Measurements from ENCODE around the gene TAF4. TPM values are rescaled to one million over a fixed set of nuclear protein-coding genes. Genes with fewer than 3 reads are reported as not detected.

Gene TAF4
- total RNA-seq, 1 experiment from 2014 or later, result 21.0 TPM

GRCh38 chr20:62043131-62043914, 22.4 kb downstream of the TAF4 start:
- no TSS peak for BruUV-seq (replicated peaks)
- CTCF ChIA-PET, result no interaction called here

More at GRCh38 chr20:62043131-62043914, 22.4 kb downstream of the TAF4 start:
- DNase-seq (ENCODE audit: low read depth, low spot score) (no peak), ATAC-seq (peak; percentile 57; the same call in 1 of the 2 replicates)
- H3K27ac ChIP-seq (ENCODE audit: low read length), result no peak overlapping the region
- intact Hi-C loops (cut with micrococcal nuclease; ENCODE audit: unreplicated experiment), result no loop called here
- no peaks in the 10 kb centered on the region; the same call in 1 of the 2 replicates for H3K4me1 ChIP-seq (ENCODE audit: control insufficient read depth, insufficient read depth, low read length)
- POLR2A ChIA-PET, result no interaction called here
- H3K9me3 ChIP-seq (ENCODE audit: control insufficient read depth, insufficient read depth, low read depth, low read length), result no peaks in the 10 kb centered on the region
- in situ Hi-C loops (cut with HindIII; ENCODE audit: low pct_unique_long_range_greater_than_20kb, low sequenced_read_pairs), result no loop called here
- no peaks in the 10 kb centered on the region for H3K27me3 ChIP-seq (ENCODE audit: control insufficient read depth, insufficient read depth, low read length)
- TF ChIP-seq REST (IDR thresholded peaks at IDR 0.05; ENCODE audit: insufficient read depth in 1 of 2, low read depth in 2 of 2, low read length in 1 of 2) (no peak), SIN3A (IDR thresholded peaks at IDR 0.05; ENCODE audit: borderline replicate concordance, insufficient read depth, low read depth, low read length) (no peak), POLR2AphosphoS5 (IDR thresholded peaks at IDR 0.05; ENCODE audit: low read depth, low read length) (no peak), TCF7L2 (IDR thresholded peaks at IDR 0.05; ENCODE audit: low read depth, low read length) (no peak), CTCF (IDR thresholded peaks at IDR 0.05) (no peak)
- H3K4me3 ChIP-seq (ENCODE audit: low read depth in 2 of 2, low read length in 2 of 2), result no peak overlapping the region
- H3K36me3 ChIP-seq (ENCODE audit: control insufficient read depth, insufficient read depth, low read length), result no peaks in the 10 kb centered on the region

All from Panc1 (cell line).